Upper lobe of left lung (tissue), 6 donors: ENCODE data around the gene RNF4. TPM values are rescaled to one million over a fixed set of nuclear protein-coding genes. Genes with fewer than 3 reads are reported as not detected.

Experiments used
- ATAC-seq, 2 donors: fragments of 200-7000 bp; cut with Tn5 transposase; one replicate each; pipeline ENCODE4 v1.9.1; 2022; ENCODE audit warnings: mild to moderate bottlenecking in 2 of 2, moderate library complexity in 2 of 2; ENCODE audit not compliant: low FRiP score in 2 of 2
- DNase-seq, 2 donors: peaks; one replicate each; pipeline ENCODE4 v3.0.0-alpha.2; 2019 to 2020
- H3K27ac ChIP-seq, 4 donors: fragments of 200-600 bp; sonication (generic); one replicate each; pipeline ENCODE4 v1.5.1; 2016 to 2019
- H3K27me3 ChIP-seq, 4 donors: fragments of 200-600 bp; sonication (generic); one replicate each; pipeline ENCODE4 v1.5.1; 2017 to 2019
- H3K36me3 ChIP-seq, 4 donors: fragments of 200-600 bp; sonication (generic); one replicate each; pipeline ENCODE4 v1.5.1; 2016 to 2019
- H3K4me1 ChIP-seq, 4 donors: fragments of 200-600 bp; sonication (generic); one replicate each; pipeline ENCODE4 v1.5.1; 2018 to 2019
- H3K4me3 ChIP-seq, 4 donors: fragments of 200-600 bp; sonication (generic); one replicate each; pipeline ENCODE4 v1.5.1; 2017 to 2019; ENCODE audit warnings: mild to moderate bottlenecking in 2 of 4, moderate library complexity in 1 of 4
- H3K9me3 ChIP-seq, 4 donors: fragments of 200-600 bp; sonication (generic); one replicate each; pipeline ENCODE4 v1.5.1; 2018 to 2019
- CTCF ChIP-seq, 6 experiments: fragments of 450-650 bp in 4 of 6; fragments of 200-600 bp in 2 of 6; sonication (generic) in 2 of 6; IDR thresholded peaks; one replicate each; pipeline ENCODE4 v1.5.1; 2016 to 2019; ENCODE audit warnings: antibody characterized with exemption in 6 of 6
- EP300 ChIP-seq, 4 donors: sonication (generic); formaldehyde crosslinking; IDR thresholded peaks; one replicate each; pipeline ENCODE4 v1.5.1; 2017; ENCODE audit warnings: antibody characterized with exemption in 4 of 4, control low read depth in 2 of 4
- POLR2A ChIP-seq, 4 donors: fragments of 450-650 bp; IDR thresholded peaks; one replicate each; pipeline ENCODE4 v1.5.1; 2016 to 2017; ENCODE audit warnings: antibody characterized with exemption in 4 of 4, mild to moderate bottlenecking in 2 of 4
- POLR2AphosphoS5 ChIP-seq, 2 donors: sonication (generic); formaldehyde crosslinking; IDR thresholded peaks; one replicate each; pipeline ENCODE4 v1.5.1; 2017; ENCODE audit warnings: antibody characterized with exemption in 2 of 2
- WGBS, 2 donors: methylation state at CpG; one replicate each; pipeline ENCODE4 v1.1.5; 2017 to 2018; 5-methylcytosine and 5-hydroxymethylcytosine counted together
- total RNA-seq, 6 donors: library from RNA; depleted of rRNA in 4 of 6; stranded (reverse); fragments of >200 nt in 4 of 6; gene quantifications; one replicate each; pipeline versions ENCODE4 v1.1.0 to v1.2.1, GENCODE V29; 2016 to 2021
- donor health status: DM: no; HTN: no; CAD: no; lungs with moderate emphysema.
- donor health status: DM: no; HTN: yes; CAD: no; lungs with severe emphysema.

Gene RNF4
- total RNA-seq, 6 donors from 2014 or later = 28.0 to 48.5 (median 43.3) TPM

DNA sequence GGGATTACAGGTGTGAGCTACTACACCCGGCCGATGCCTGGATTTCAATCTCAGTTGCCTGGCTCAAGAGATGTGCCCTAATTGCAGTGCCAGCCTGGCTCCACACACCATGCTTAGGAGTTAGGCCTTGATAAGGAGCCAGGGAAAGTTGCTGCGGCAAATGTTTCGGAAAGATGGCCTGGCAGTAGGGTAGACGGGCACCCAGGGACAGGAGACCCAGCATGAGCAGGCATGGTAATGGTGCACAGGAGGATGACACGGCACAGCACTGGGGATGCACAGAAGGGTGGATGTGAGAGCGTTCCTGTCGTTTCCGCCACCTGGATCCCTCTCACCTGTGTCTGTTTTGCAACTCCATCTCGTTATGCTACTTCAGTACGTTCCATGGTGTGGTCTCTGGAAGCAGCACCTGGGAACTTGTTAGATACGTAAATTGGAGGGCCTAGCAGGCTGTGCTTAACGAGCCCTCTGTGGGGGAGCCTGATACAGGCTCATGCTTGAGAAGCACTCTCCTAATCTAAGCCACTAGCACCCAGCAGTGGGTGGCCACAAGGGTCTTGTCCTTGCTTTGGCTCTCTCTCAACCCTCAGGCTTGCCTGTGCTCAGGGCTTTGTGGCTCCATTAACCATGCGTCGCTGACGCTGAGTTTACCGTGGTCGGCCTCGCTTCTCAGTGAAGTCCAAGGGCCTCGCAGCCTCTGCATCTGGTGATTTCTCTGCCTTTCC lies 20.3 kb downstream of the RNF4 start:
- peaks cover 8 to 47% (median 24%) of the 10 kb centered on the region in 4 donors for H3K36me3 ChIP-seq
- WGBS, 2 donors = 92 to 93% methylated on average over 20 of the region's 20 CpGs

DNA sequence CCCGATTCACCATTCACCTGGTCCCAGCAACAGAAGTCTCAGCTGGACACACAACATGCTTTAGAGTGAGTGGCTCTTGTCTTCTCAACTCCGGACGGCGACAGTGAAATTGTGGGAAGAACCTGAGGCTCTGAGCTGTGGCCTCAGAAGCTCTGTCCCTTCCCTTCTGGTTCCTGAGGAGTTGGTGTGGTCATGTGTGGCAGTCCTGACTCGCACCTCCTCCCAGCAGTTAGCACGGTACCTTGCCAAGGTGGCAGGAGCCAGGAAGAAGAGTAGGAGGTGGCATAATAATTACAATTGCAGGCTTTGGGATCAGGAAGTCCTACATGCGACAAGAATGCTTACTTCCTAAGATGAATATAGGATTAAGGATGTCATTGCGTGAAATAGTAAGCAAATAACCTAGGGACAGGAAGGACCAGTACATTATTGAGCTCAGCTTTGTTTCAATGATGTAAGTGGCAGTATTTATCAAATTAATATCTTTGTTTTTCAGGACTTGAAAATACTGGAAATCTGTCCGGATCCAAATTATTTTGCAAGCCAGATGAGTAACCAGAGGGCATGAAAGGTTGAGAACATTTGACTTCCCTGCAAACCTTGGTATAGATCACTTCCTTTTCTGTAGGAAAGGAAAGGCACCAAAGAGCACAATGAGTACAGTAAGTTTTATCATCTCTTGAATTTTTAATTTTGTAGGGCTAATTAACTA lies 21.1 kb downstream of the RNF4 start:
- H3K27ac ChIP-seq = peak overlapping the region in 2 of 4 donors; percentile 13 to 53
- 72 to 82% methylated on average over 9 of the region's 9 CpGs for WGBS, 2 donors
- TF ChIP-seq CTCF (IDR thresholded peaks at IDR 0.05) = no peak
- TF ChIP-seq EP300 (IDR thresholded peaks at IDR 0.05) = no peak
- TF ChIP-seq POLR2A (IDR thresholded peaks at IDR 0.05) = no peak
- TF ChIP-seq POLR2AphosphoS5 (IDR thresholded peaks at IDR 0.05) = no peak
- no peak for ATAC-seq
- H3K36me3 ChIP-seq = peaks cover 8 to 52% (median 24%) of the 10 kb centered on the region in 4 donors
- peaks cover 39 to 63% (median 44%) of the 10 kb centered on the region in 4 donors for H3K4me1 ChIP-seq
- no peak for DNase-seq
- H3K27me3 ChIP-seq = no peaks in the 10 kb centered on the region
- H3K9me3 ChIP-seq = no peaks in the 10 kb centered on the region
- H3K4me3 ChIP-seq = no peak overlapping the region

More for the DNA sequence above, 20.3 kb downstream of the RNF4 start:
- Histone ChIP-seq H3K4me3 (no peak overlapping the region), H3K27ac (peak overlapping the region in 1 of 4 donors; percentile 53), H3K27me3 (no peaks in the 10 kb centered on the region), H3K9me3 (no peaks in the 10 kb centered on the region), H3K4me1 (peaks cover 47 to 65% (median 49%) of the 10 kb centered on the region in 4 donors)
- DNase-seq = no peak
- TF ChIP-seq CTCF (IDR thresholded peaks at IDR 0.05) (no peak), POLR2A (IDR thresholded peaks at IDR 0.05) (no peak), EP300 (IDR thresholded peaks at IDR 0.05) (no peak), POLR2AphosphoS5 (IDR thresholded peaks at IDR 0.05) (no peak)
- no peak for ATAC-seq

GRCh38 chr4:2492970-2493369 lies 24.1 kb downstream of the RNF4 start:
- Histone ChIP-seq H3K27me3 (no peaks in the 10 kb centered on the region), H3K27ac (no peak overlapping the region), H3K4me3 (no peak overlapping the region), H3K9me3 (no peaks in the 10 kb centered on the region), H3K36me3 (peaks cover 12 to 76% (median 42%) of the 10 kb centered on the region in 4 donors), H3K4me1 (peaks cover 17 to 39% (median 20%) of the 10 kb centered on the region in 4 donors)
- ATAC-seq = no peak
- no peak for DNase-seq
- 56 to 72% methylated on average over 1 of the region's 1 CpG for WGBS, 2 donors
- TF ChIP-seq POLR2A (IDR thresholded peaks at IDR 0.05) (no peak), CTCF (IDR thresholded peaks at IDR 0.05) (no peak), EP300 (IDR thresholded peaks at IDR 0.05) (no peak), POLR2AphosphoS5 (IDR thresholded peaks at IDR 0.05) (no peak)

GRCh38 chr4:2494992-2495391 lies 26.1 kb downstream of the RNF4 start:
- ATAC-seq (no peak), DNase-seq (no peak)
- Histone ChIP-seq H3K27ac (peak overlapping the region in 1 of 4 donors; percentile 17), H3K36me3 (peaks cover 25 to 89% (median 62%) of the 10 kb centered on the region in 4 donors), H3K4me1 (peaks cover 6 to 22% (median 11%) of the 10 kb centered on the region in 4 donors), H3K27me3 (no peaks in the 10 kb centered on the region), H3K4me3 (no peak overlapping the region), H3K9me3 (no peaks in the 10 kb centered on the region)
- 92 to 93% methylated on average over 2 to 3 of the region's 3 CpGs for WGBS, 2 donors
- TF ChIP-seq EP300 (IDR thresholded peaks at IDR 0.05) = no peak
- no peak for TF ChIP-seq CTCF (IDR thresholded peaks at IDR 0.05)
- no peak for TF ChIP-seq POLR2AphosphoS5 (IDR thresholded peaks at IDR 0.05)
- TF ChIP-seq POLR2A (IDR thresholded peaks at IDR 0.05) = no peak
